Hepatocyte (in vitro differentiated cells): ENCODE measurements around the gene CLEC4M. TPM values are rescaled to one million over a fixed set of nuclear protein-coding genes. Genes with fewer than 3 reads are reported as not detected.

Experiments
- DNase-seq: peaks from one replicate; pipeline ENCODE4 v3.0.0-alpha.2; 2016; ENCODE audit warnings: low spot score
- H2AFZ ChIP-seq: fragments of 200-600 bp; sonication (generic); 2 replicates; pipeline ENCODE4 v1.6.0; 2016; ENCODE audit warnings: antibody characterized with exemption, mild to moderate bottlenecking
- H3K27ac ChIP-seq: fragments of 200-600 bp; sonication (generic); 2 replicates; pipeline ENCODE4 v1.5.1; 2016; ENCODE audit warnings: mild to moderate bottlenecking
- H3K27me3 ChIP-seq: fragments of 200-600 bp; sonication (generic); 2 replicates; pipeline ENCODE4 v1.6.1; 2016
- H3K36me3 ChIP-seq: fragments of 200-600 bp; sonication (generic); replicated peaks from 2 replicates; pipeline ENCODE4 v1.5.1; 2016; ENCODE audit warnings: low read depth; ENCODE audit not compliant: insufficient read depth
- H3K4me1 ChIP-seq: fragments of 200-600 bp; sonication (generic); 2 replicates; pipeline ENCODE4 v1.5.1; 2016; ENCODE audit warnings: mild to moderate bottlenecking, moderate library complexity; ENCODE audit not compliant: insufficient read depth
- H3K4me2 ChIP-seq: fragments of 200-600 bp; sonication (generic); 2 replicates; pipeline ENCODE4 v1.6.0; 2016
- H3K4me3 ChIP-seq: fragments of 200-600 bp; sonication (generic); 2 replicates; pipeline ENCODE4 v1.5.1; 2016; ENCODE audit warnings: mild to moderate bottlenecking
- H3K79me2 ChIP-seq: fragments of 200-600 bp; sonication (generic); 2 replicates; pipeline ENCODE4 v1.6.0; 2017; ENCODE audit warnings: mild to moderate bottlenecking
- H3K9me2 ChIP-seq: fragments of 200-600 bp; sonication (generic); replicated peaks from 2 replicates; pipeline ENCODE4 v1.6.0; 2017; ENCODE audit warnings: mild to moderate bottlenecking; ENCODE audit not compliant: insufficient read depth
- H3K9me3 ChIP-seq: fragments of 200-600 bp; sonication (generic); 2 replicates; pipeline ENCODE4 v1.5.1; 2016; ENCODE audit warnings: low read depth, mild to moderate bottlenecking
- H4K20me1 ChIP-seq: fragments of 200-600 bp; sonication (generic); 2 replicates; pipeline ENCODE4 v1.6.0; 2016; ENCODE audit warnings: mild to moderate bottlenecking; ENCODE audit not compliant: insufficient read depth, poor library complexity, severe bottlenecking
- CTCF ChIP-seq: fragments of 200-600 bp; sonication (generic); IDR thresholded peaks from 2 replicates; pipeline ENCODE4 v1.5.1; 2016; ENCODE audit warnings: antibody characterized with exemption, mild to moderate bottlenecking; ENCODE audit not compliant: poor library complexity
- EZH2 ChIP-seq: fragments of 200-600 bp; sonication (generic); IDR thresholded peaks from 2 replicates; pipeline ENCODE4 v1.6.1; 2016; ENCODE audit warnings: antibody characterized with exemption, mild to moderate bottlenecking, borderline replicate concordance
- EZH2phosphoT487 ChIP-seq: fragments of 200-600 bp; sonication (generic); IDR thresholded peaks from one replicate; pipeline ENCODE4 v1.6.1; 2018; ENCODE audit warnings: antibody characterized with exemption, mild to moderate bottlenecking, low read depth, moderate library complexity; ENCODE audit not compliant: unreplicated experiment, severe bottlenecking
- WGBS: methylation state at CpG from one replicate; pipeline ENCODE4 v1.1.6; 2016; ENCODE audit warnings: low lambda C conversion rate; ENCODE audit errors: missing lambda C conversion rate; 5-methylcytosine and 5-hydroxymethylcytosine counted together
- polyA plus RNA-seq: library from polyadenylated mRNA; unstranded; fragments of >200 nt; fragmentation: Nextera tagmentation; extraction: Ambion mirVana; gene quantifications from 2 replicates; pipeline ENCODE4 v1.2.1, GENCODE V29; 2016
- total RNA-seq: library from RNA; depleted of rRNA; stranded (reverse); fragments of >200 nt; gene quantifications from 2 replicates; pipeline ENCODE4 v1.2.3, GENCODE V29; 2014

The CLEC4M gene
- total and polyA plus RNA-seq, 2 experiments from 2014 or later, result 0.07 TPM; not detected in 1

- H3K27ac ChIP-seq, result no peak overlapping the region
- H3K4me2 ChIP-seq, result no peak overlapping the region
- no peak overlapping the region for H2AFZ ChIP-seq
- no peak for DNase-seq
- WGBS, result 93% methylated on average over 6 of the region's 6 CpGs
- no peaks in the 10 kb centered on the region for H4K20me1 ChIP-seq
- TF ChIP-seq EZH2 (no peak), EZH2phosphoT487 (no peak), CTCF (no peak)
- peaks cover 10% of the 10 kb centered on the region for H3K27me3 ChIP-seq
- H3K9me3 ChIP-seq, result no peaks in the 10 kb centered on the region
- no peak overlapping the region for H3K4me3 ChIP-seq
- no peaks in the 10 kb centered on the region for H3K4me1 ChIP-seq
- H3K79me2 ChIP-seq, result no peaks in the 10 kb centered on the region
- H3K9me2 ChIP-seq, result no peaks in the 10 kb centered on the region
- no peaks in the 10 kb centered on the region for H3K36me3 ChIP-seq
These were observed 22.4 kb upstream of the CLEC4M start for GRCh38 chr19:7740682-7741054.

- no peaks in the 10 kb centered on the region for H3K9me3 ChIP-seq
- 62% methylated on average over 2 of the region's 2 CpGs for WGBS
- no peaks in the 10 kb centered on the region for H4K20me1 ChIP-seq
- H3K79me2 ChIP-seq, result no peaks in the 10 kb centered on the region
- no peak for DNase-seq
- no peak overlapping the region for H3K27ac ChIP-seq
- H3K36me3 ChIP-seq, result no peaks in the 10 kb centered on the region
- no peak overlapping the region for H2AFZ ChIP-seq
- peaks cover 4% of the 10 kb centered on the region for H3K27me3 ChIP-seq
- no peak overlapping the region for H3K4me3 ChIP-seq
- H3K4me2 ChIP-seq, result no peak overlapping the region
- H3K4me1 ChIP-seq, result no peaks in the 10 kb centered on the region
- no peak for TF ChIP-seq EZH2phosphoT487
- H3K9me2 ChIP-seq, result no peaks in the 10 kb centered on the region
These were observed 20.5 kb upstream of the CLEC4M start for GRCh38 chr19:7742575-7742974.

GRCh38 chr19:7742991-7743390 lies 20.1 kb upstream of the CLEC4M start:
- no peak overlapping the region for H3K4me2 ChIP-seq
- H2AFZ ChIP-seq, result no peak overlapping the region
- H3K27ac ChIP-seq, result no peak overlapping the region
- H3K79me2 ChIP-seq, result no peaks in the 10 kb centered on the region
- H3K4me1 ChIP-seq, result no peaks in the 10 kb centered on the region
- no peak overlapping the region for H3K4me3 ChIP-seq
- no peaks in the 10 kb centered on the region for H3K36me3 ChIP-seq
- TF ChIP-seq CTCF, result no peak
- TF ChIP-seq EZH2, result no peak
- no peak for TF ChIP-seq EZH2phosphoT487
- H3K9me3 ChIP-seq, result no peaks in the 10 kb centered on the region
- H4K20me1 ChIP-seq, result no peaks in the 10 kb centered on the region
- H3K27me3 ChIP-seq, result peaks cover 4% of the 10 kb centered on the region
- H3K9me2 ChIP-seq, result no peaks in the 10 kb centered on the region
- no peak for DNase-seq
- WGBS, result 84% methylated on average over 11 of the region's 11 CpGs

GRCh38 chr19:7743425-7743841 lies 19.6 kb upstream of the CLEC4M start:
- Histone ChIP-seq H3K9me2 (no peaks in the 10 kb centered on the region), H3K27ac (no peak overlapping the region), H3K4me1 (no peaks in the 10 kb centered on the region), H3K27me3 (peaks cover 4% of the 10 kb centered on the region), H2AFZ (no peak overlapping the region), H3K4me2 (no peak overlapping the region), H3K36me3 (no peaks in the 10 kb centered on the region), H4K20me1 (no peaks in the 10 kb centered on the region), H3K79me2 (no peaks in the 10 kb centered on the region), H3K9me3 (no peaks in the 10 kb centered on the region), H3K4me3 (no peak overlapping the region)
- 68% methylated on average over 2 of the region's 2 CpGs for WGBS
- TF ChIP-seq CTCF, result no peak
- TF ChIP-seq EZH2, result no peak
- TF ChIP-seq EZH2phosphoT487, result no peak
- no peak for DNase-seq
